GM19438 (cell line): Measurements from ENCODE around the gene FRS3.
"Not testable (repeated sequence)": the region's sequence is repeated elsewhere in the genome, so short reads cannot be mapped to it uniquely, and the experiment has no call there.

Source experiments
- ATAC-seq: cut with Tn5 transposase; IDR thresholded peaks from one replicate; pipeline ENCODE4 v1.9.1; 2021; ENCODE audit warnings: low read depth; ENCODE audit not compliant: unreplicated experiment

Gene FRS3

DNA sequence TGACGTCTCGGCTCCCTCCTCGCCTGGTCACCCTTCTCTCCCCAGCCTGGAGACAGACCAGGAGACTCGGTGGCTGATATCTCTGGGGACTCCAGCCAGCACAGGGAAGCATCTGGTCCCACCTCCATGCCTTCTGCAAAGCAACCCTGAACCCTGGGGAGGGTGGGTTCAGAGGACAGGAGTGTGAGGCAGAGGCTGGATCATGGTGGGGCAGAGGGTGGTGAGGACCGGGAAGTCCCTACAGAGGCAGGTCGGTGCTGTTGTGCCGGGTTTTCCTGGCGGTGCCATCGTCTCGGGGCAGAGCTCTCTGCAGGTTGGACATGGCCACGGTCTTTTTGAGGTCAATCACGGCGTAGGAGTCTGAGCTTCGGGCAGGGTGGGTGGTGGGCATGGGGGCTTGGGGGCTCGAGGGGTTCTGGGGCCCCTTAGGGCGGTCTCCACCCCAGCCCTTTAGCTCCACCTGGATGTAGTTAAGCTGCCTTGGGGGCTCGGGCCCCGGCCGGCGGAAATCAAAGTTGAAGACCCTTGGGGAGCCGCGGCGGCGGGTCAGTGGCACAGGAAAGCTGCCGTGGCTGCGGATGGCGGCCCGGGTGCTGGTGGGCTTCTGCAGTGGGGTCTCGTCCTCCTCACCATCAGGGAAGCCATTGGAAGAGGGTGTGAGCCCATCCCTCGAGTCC lies 9.2 kb downstream of the FRS3 start:
- ATAC-seq: no peak

DNA sequence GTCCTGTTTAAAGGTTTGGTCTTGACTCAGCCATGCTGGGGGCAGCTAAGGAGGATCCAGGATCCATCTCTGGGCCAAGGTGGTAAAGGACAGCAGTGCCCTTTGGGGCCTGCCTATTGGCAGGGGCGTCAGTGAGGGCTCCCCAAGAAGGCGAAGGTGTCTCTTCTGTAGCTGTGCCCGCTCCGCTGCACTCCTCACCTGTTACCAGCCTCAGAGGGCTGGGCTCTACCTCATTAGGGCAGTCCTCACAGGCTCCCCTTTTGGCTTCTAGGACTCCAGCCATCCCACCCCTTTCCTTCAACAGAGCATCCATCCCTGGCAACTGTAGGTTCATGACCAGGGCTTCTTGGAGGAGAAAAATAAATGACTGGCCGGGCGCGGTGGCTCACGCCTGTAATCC lies 10.3 kb downstream of the FRS3 start:
- no peak for ATAC-seq

DNA sequence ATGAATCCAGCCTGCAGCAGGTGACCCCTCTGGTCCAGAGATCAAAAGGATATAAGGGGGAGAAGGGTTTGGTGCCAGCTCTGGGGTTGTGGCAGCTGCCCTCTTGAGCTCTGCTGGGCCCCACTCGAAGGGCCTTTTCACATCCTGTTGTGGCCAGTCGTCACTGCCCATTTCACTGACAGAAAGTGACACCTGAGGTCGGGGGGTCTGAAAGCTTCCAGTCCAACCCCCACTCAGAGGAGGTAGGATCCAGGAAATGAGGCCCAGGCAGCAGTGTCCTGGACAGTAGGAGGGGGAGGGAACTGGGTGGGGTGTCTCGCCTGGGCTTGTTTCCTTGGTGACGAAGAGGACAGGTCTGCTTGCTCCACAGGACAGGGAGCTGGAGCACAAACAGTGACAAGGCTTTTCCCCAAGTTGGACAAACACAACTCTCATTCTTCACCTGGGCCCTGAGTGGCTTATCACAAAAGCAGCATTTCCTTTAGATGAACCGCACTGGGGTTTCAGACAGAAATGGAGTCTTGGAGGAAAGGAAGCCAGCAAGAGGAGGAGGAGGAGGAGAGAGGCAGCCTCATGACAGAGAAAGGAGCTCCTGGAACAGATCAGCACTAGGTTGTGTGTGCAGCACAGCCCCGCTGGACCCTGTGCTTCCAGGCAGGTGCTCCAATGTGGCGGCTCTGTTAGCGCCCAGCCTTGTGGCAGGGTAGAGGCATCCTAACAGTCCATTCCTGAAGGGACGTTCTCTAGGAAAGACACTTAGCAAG lies 11.0 kb downstream of the FRS3 start:
- ATAC-seq: no peak

DNA sequence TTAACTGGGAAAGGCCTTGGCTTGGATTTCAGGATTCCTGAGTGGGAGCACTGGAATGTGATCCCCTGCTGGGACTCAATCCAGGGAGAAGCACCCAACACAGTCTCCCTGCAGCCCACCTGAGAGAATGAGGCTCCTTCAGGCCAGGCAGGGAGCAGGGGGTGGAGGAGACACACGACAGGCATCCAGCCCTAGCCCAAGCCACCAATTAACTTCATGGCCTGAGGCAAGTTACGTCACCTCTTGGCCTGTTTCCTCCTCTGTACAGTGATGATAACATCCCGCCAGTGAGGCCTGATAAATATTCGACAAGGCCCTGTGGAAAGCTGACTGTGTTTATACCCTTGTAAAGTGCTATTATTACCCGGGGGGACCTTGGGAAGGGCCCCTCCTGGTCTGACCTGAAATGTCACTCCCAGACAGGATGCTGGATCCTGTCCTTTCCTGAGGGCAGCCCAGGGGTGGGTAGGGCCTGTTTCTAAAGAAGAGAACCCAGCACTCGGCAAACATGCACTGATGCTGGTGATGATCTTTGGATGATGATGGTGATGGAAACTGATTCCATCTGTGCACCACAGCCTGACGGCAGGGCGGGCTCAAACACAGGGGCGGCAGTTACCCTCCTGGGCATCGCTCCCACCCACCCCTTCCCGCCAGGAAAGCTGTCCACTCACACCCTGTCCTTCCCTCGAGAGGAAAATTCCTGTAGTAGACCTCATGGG lies 12.4 kb downstream of the FRS3 start:
- ATAC-seq: no peak

DNA sequence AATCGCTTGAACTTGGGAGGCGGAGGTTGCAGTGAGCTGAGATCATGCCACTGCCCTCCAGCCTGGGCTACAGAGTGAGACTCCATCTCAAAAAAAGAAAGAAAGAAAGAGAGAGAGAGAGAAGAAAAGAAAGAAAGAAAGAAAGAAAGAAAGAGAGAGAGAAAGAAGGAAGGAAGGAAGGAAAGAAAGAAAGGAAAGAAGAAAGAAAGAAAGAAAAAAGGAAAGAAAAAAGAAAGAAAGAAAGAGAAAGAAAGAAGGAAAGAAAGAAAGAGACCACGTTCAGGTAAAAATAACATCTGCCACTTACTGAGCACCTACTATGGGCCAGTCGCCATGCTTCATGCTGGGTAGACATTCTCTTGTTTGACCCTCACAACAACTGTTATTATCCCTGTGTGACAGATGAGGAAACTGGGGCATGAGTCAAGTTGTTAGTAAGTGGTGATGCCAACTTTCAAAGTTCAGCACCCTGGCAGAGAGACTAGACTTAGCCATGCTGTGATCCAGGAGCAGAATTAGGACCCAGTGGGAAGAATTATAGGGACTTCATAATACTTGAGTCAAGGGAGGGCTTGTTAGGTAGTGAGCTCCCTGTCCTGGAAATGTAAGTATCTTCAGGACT lies 13.5 kb downstream of the FRS3 start:
- not testable (repeated sequence) for ATAC-seq

DNA sequence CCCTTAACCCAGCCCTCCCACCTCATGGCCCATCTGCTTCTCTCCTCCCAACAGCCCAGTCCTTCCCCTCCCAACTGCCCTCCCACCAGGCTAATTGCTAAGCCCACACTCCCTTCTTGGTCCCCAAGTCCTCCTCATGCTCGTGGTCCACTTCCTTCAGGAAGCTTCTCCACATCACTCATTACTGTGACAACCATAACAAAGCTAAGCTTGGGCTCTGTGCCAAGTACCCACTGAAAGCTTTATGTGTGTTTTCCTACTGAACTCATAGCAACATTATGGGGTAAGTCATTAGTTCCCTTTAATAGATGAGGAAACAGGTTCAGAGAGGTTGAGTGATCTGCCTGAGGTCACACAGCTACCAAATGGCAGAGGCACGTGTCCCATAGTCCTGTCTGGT lies 16.2 kb downstream of the FRS3 start:
- ATAC-seq: no peak

DNA sequence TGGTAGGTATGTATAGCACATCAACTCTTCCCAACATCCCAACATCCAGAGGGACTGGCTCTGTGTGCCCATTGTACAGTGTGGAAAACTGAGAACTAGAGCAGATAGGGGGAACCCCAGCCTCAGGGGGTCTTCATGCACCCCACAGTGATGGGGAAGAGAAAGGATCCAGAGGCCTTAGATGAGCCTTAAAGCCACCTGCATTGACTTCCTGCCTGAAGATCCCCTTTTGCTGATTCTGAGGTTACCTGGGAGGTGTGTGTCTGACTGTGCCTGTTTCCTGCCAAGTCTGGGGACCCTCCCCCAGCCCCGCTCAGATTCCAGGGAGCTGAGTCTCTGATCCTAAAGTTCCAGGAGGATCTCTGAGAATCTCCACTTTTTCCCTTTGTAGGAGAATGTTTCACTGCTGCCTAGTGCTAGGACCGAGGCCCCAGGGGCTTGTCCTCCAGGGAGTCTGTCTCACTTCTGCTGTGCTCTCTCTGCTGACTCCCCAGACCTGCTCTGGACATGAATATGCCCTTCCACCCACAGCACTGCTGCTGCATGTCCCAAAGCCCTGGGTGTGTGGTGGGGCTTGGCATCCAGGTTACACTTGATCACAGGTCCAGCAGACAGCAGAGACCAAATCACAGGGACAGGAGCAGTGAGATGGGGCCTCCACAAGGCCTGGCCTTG lies 19.7 kb downstream of the FRS3 start:
- no peak for ATAC-seq

DNA sequence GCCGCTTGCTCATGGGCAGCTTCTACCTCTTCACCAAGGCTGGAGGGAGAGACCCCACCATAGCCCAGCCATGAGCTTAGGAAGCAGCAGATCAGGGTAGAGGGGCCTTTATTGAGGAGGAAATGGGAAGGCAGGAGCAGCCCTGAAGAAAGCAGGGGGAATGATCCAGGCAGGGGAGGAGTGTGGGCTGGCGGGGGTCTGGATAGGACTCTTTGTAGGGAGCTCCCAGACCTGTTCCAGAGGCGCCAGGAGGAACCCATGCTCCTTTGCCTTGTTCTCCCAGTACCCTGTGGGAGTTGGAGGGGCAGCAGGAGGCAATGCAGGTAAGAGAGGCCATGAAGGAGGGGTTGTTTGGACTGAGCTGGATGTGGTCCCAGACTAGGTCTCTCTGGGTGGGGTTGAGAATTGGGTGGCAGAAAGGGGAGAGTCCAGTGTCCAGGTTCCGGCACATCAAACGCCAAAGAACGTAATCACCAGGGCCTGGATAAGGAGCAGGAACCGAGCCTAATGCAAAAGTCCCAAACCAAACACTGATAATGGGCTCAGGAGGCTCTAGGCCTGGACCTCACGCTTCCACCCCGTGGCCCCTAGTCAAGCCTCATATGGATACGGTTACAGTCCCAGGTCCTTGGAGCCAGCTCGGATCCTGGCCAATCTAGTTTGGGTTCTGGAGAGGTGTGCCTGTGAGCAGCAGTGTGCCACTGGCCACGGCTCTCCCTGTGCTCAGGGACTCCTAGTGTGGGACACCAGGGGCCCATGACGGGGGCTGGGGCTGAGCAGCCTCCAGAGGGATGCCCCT lies 20.4 kb downstream of the FRS3 start:
- ATAC-seq: no peak

DNA sequence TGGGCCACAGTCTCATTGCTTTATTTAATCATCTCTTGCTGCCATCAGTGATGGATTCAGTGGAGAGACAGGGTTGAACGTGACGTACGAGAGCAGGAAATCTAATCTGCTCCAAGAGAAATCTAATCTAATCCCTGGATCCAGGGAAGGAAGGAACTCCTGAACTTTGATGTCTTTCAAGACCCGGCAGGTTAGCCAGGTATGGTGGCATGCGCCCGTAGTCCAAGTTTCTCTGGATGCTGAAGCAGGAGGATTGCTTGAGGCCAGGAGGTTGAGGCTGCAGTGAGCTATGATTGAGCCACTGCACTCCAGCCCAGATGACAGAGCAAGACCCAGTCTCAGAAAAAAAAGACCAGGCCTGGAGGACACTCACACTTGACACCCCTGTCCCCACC lies 21.1 kb downstream of the FRS3 start:
- no peak for ATAC-seq

DNA sequence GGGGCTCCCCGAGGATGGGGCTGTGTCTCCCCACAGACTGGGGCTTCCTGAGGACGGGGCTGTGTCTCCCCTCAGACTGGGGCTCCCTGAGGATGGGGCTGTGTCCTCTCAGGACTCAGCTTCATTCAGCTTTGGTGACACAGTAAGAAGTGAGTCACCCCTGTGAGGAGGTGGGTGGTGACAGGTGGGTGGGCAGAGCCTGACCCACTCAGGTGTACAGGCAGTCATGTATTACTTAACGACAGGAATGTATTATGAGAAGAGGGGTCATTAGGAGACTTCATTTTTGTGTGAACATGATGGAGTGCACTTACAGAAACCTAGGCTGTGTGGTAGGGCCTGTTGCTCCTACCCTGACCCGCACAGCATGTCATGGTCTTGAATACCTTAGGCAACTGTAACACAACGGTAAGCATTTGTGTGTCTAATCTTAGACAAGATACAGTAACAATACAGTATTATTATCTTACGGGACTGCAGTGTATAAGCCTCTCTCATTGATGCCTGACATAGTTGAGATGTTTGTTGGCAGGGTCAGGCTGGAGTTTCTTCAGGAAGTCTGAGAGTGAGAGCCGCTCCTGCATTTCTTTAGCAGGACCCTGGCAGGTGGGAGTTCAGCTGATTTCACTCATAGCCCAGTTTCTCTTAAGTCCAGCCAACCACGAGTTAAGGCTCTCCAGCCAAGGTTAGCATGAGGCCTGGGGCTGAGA lies 21.6 kb downstream of the FRS3 start:
- no peak for ATAC-seq

DNA sequence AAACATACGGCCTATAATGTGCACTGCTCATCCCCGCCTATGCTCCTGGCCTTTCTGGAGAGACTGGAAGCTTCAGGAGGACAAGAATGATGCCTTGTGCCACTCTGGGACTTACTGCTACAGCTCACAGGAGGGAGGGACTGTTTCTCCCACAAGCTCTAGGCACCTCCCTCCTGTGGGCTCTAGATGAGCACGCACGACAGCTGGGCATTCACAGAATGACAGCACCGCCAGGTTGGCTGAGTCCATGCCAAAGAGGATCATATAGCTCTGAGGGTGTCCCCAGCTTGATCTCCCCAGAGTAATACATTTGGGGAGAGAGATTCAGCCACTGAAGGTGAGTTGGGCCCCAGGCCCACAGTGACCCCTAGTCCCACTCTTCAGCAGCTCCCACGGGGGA lies 22.4 kb downstream of the FRS3 start:
- no peak for ATAC-seq

DNA sequence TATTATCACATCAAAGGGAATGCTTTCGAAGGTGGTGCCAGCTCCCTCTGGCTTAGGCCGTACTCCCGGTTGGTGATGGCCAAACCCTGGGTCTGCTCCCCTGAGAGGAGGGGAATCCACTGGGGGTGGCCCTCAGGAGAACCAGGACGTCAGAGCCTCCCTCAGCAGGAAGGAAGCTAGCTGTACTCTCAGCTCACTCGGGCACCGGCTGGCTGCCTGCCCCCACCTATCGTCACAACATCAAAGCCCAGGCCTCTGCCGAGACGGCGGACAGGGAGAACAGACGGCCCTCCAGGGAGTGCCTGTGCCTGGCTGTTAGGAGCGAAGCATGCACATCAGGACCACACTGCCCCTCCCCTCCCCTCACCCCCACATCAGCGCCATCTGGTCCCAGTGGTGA lies 23.3 kb downstream of the FRS3 start:
- ATAC-seq: no peak

DNA sequence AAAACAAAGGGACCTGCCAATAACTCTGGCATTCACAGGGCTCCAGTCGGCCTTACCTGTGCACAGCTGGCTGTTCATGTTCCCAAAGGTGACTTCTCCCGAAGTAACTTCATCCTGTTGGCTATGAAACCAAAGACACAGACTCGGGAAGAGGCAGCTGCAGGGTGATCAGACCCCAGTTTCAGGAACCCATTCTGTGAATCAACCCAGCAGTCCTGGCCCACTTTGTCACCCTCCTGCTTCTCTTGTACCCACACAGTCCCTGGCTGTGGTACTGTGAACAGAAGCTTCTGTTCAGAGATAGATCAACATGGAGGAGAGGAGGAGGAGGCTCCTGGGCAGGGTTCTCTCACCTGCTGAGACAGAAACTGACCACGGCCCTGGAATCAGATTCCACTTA lies 23.8 kb downstream of the FRS3 start:
- no peak for ATAC-seq

DNA sequence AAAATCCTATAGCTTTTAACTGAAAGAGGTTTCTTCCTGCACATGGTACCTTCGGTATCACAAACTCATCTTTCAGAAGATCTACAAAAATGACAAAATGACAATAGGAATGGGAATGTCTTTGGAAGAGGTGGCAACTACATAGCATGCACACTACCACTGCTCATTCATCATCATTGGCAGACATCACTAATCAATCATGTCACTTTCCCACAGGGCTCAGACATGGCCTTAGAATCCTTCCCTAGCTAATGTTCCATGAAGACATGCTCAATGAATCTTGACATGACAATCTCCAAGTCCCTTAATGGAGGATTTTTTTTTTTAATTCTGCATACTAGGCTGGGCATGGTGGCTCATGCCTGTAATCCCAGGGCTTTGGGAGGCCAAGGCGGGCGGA lies 29.3 kb downstream of the FRS3 start:
- ATAC-seq: no peak

DNA sequence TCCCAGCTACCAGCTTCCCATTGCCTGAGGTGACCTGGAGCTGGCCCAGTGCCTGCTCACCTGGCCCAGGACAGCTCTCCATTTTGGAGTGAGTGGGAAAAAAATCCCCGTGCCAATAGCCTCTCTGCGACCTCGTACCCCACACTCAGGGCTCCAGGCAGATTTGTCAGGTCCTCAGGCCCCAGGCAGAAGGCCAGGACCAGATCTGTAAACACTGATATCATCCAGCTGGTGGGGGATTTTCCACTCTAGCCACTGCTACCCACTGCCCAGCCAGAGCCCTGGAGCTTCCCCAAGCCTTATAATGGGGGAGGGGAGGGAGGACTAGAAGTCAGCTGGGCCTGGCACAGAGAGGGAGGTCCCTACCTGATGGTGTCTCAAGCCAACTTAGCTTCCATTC lies 31.2 kb downstream of the FRS3 start:
- no peak for ATAC-seq

DNA sequence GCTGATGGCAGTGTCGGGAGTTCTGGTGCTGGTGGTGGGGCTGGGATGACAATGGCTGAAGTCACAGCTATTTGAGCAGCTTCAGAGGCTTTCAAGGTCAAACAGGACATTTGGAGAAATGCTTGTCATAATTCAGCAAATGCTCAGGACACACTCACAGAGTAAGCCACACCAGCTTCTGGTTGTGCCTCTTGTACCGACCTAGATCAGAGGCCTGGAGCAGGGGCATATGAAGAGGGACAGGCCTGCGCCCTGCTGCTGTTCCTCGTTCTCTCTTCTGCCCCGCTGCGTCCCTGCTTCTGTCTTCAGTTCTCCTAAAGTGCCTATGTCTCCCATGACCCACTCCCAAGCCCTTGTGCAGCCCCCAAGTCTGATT lies 31.6 kb downstream of the FRS3 start:
- no peak for ATAC-seq

DNA sequence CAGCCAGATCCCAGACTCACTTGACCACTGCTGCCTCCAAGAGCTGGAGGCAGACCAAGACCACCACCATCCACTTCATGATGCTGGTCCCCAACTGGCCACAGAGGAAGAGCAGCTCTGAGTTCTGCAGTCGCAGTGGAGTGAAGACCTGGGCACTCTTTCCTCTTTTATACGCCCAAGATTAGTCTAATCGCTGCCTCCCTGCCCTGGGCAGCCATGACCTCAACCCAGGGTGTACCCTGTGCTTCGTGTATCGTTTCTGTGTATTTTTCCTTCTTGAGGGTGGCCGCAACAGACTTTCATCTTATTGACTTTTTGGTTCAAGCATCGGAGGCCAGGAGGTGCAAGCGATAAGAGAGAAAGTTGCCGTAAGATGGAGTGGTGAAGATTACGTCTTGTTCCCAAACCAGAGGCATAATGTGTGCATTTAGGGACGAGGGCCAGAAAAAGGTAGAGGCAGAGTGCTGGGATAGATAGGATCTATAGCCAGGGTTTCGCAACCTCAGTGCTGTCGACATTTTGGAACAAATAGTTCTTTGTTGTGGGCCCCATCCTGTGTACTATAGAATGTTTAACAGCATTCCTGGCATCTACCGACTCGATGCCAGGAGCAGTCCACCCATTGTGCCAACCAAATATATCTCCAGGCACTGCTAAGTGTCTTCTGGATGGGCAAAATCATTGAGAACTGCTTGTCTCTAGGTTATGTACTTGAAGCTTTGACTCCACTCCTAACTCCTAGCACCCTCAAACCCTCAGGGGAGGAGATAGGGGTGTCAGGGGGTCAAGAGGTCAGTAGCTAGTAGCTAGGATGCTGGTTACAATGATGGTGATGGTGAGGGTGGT lies 32.2 kb downstream of the FRS3 start, which contains the start of gene PGC:
TSS of gene PGC (minus strand) at position 142 of the 846 bp plus-strand sequence. CDS start at position 79, 63 bp downstream.
- ATAC-seq: no peak

DNA sequence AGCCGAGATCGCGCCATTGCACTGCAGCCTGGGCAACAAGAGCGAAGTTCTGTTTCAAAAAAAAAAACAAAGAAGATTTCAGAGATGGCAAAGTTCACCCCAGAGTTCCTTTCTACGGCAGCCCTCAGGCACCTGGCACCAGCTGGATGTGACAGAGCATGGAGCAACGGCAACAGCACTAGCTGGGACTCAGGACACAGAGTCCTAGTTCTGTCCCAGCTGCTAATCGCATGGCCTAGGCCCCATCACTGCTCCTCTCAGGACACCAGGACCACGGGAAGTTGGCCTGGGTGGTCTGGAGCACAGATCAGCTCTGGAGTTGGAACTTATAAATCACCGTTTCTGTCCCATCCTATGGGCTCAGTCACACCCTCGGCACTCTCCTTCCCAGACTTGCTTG lies 33.6 kb downstream of the FRS3 start:
- ATAC-seq: no peak
